NCI-H2196 treated with DMSO at 0.1 percent for 48 hours (cell line): ENCODE results near the gene NFATC2.

Experiments
- DNase-seq: peaks from one replicate; lab custom pipeline; 2025; ENCODE audit not compliant: unreplicated experiment; lab: John Stamatoyannopoulos, UW

The NFATC2 gene

DNA sequence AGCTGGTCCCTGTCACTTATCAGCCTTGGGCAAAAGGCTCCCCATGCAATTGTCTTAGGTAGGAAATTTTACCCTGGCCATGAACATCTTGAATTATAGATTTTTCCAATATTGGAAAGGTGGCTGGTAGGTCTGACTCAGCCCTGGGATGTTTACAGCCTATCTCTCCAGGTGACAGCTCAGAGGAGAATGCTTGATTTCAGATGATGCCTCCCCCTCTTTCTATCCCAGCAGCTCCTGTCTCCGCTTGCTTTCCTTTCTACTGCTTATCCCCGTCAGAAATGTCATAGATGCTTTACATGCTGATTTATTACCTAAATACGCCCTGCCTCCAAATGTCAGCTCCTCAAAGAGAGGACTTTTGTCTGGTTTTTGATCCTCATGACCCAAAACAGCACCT lies 109.6 kb downstream of the NFATC2 start:
- no peak for DNase-seq

GRCh38 chr20:51432251-51432784 lies 110.2 kb downstream of the NFATC2 start:
- no peak for DNase-seq

GRCh38 chr20:51431321-51431720 lies 111.2 kb downstream of the NFATC2 start:
- DNase-seq: no peak

DNA sequence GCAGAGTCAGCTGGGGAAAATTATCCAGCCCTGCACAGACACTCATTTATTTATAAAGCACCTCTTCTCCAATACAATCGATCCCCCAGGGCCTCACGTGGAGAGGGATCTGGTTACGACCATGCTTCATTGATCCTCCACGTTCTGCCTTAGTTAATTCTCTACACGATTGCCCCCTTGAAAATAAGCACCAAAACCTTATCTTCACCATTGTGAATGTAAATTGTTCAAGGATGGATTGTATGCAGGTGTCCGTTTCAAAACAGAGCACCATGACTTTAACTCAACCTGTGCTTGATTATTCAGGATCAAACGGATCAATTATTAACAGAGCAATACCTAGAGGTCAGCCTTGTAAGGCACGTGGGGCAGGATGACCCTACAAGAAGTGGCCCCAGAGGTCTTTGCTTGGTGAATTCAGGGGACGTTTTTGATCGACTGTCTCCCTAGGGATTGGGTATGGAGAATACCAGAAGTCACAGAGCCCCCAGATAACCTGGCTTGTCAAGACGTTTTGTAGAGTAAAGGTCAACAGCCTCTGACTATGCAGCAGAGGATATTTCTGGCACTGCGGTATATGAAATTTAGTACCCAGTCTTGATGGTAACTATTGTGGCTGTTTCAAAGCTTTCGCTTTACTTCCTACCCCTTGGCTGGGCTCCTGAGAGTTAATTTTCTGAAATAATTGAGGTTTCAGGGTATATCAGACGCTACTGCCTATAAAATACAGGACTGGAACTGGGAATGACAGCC lies 112.1 kb downstream of the NFATC2 start:
- no peak for DNase-seq

DNA sequence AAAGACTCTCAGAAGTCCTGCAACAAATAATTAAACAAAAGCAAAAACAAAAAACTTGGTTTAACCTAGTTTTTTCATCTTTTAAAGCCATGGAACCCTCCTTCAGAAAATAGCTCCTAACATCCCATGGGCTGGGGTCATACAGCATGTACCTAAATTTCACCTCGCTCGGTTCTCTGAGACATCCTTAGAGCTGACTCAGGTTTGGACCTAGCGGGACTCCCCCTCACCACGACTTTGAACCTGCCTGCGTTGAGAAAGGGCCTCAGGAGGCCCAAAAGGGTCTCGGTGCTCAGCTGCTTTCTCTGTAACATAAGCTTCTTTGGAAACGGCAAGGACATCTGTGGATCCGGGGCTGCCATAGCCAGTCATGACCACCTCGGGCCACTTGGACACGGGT lies 112.8 kb downstream of the NFATC2 start:
- no peak for DNase-seq

- DNase-seq: no peak
Measured at GRCh38 chr20:51429144-51429482, 113.4 kb downstream of the NFATC2 start.

DNA sequence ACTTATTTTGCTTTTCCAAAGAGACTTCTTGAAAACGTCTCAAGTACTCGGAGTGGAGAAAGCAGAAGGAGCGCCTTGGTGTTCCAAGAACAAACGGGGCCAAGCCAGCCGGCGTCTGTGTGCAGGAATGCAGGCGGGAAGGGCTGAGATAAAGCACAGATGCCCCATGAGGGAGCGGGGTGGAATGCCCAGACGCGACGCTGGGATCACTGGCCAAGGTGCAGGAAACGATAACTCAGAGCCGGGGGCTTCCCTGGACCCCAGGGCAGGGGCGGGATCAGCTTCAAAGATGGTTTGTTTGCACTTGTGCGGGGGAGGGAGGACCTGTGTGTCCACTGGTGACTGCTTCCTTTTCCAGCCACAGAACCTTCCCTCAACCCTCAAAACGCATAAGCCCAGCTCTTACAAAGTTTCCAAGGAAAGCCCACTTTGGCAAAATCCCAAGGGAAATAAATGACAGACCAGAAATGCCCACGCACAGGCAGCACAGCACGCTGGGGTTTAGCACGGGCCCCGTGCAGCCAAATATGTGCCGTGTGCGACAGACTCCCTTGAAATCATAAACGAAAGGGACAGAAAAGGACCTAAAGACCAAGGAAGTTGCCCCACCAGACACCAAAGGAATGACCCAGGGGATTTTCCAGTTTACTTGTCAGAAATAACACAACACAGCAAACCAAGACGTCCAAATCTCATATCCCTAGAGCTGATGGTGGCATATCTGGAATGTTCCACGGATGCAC lies 113.9 kb downstream of the NFATC2 start:
- DNase-seq: no peak

DNA sequence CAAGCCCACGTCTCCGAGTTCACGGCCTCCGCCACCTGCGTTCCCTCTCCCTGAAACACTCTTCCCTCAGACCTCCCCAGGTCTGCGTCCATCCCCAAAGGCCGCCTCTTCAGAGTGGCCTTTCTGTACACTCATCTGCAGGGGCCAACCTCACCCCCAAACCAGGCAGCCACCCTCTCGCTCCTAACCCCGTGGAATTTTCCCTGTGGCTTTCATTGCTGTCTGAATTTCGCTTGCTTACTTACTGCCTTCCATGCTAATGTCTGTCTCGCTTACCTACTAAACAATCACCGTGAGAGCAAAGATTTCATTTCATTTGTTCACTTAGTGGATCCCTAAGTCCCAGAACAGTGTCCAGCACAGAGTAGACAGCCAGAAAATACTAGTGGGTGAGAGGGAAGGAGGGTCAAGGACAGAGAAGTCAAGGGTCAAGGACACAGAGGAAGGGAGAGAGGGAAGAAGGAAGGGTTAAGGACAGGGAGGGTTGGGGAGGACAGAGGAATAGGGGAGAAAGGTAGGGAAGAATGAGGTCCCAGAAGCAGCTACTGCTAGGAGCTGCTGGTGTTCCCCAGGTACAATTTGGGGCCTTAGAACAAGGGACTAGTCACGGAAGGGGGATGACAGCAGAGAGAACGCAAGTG lies 114.7 kb downstream of the NFATC2 start:
- DNase-seq: no peak

GRCh38 chr20:51426718-51427650 lies 115.5 kb downstream of the NFATC2 start:
- DNase-seq: no peak

DNA sequence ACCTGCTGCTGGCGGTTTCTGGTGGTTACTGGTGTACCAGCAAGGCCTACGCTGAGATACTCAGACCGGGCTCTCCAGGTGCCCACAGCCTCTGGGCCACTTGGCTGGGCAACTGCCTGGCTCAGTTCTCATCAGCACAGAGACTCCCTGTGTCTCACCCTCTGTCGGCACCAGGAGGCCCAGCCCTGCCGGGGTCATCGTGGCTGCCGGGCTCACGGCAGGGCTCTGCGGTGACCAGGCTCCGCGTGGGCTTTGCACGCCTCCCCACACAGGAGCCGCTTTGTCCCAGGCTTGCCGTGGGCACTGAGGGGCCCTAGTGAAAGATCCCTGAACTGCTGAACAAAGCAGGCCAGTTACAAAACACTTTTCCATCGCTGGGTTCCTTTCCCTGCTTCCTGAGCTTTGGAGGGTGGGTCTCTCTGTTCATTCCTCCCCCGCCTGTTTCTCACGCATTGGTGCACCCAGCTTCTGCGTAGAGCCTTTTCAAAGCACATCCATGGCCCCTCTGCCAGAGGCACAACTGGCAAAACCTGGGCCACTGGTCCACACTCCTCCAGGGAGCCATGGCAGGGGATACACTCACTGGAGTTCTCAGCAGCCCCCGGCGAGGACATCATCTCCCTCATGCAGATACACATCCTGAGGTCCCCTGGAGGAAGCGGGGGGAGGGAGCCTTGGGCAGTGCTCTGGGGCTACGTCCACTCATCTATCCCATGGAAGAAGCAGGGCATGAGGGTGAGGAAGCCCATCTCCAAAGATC lies 117.0 kb downstream of the NFATC2 start:
- DNase-seq: no peak

DNA sequence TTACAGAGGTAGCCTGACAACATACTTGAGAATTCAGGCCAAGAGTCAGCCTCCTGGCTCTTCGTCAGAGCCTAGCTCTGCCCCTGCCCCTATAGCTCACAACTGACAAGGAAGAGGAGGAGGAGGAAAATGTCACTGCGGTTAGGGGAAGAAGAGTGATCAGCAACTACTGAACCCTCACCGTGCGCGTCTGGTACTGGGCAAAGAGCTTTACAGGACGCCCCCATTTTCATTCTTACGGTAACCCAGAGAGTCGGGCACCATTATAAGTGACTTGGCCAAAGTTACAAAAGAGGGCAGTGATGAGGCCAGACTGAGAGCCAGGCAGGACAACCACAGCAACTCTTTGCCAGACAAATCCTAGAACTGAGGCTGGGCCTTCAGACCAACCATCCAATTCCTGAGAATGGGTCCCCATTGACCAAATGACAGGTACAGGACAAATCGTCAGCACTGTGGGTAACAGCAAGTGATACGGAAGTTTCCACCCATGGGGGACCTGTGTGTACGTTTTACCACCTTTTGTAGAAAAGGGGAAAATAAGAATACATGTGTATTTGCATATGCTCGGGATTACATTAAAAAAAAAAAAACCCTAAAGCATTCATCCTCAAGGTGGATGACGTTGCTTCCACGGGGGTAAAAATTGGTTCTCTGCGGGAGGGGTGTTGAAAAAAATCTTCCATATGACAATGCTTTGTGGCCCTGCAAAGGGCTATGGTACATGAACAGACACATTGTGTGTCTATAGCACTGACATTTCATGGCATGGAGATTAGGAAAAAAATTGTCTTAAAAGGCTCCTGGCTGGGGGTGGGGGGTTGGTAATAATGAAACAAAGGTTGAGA lies 118.0 kb downstream of the NFATC2 start:
- DNase-seq: no peak

DNA sequence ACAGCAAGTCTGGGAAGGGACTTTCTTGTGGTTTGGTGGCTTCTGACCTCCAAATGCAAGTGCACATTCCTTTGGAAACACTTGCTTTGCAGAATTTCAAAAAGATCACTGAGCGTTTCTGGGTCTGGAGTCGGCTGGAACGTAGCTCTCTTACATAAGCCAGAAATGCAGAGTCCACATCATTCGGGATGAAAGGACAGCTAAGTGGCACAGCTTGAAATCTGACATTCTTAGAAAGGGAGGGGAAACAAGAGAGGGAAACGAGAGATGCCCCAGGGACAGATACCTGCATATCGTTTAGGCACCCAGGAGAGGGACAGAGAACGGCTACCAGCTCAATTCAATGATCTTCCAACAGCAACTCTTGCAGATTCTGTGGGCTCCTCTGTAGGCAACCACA lies 118.7 kb downstream of the NFATC2 start:
- DNase-seq: no peak

DNA sequence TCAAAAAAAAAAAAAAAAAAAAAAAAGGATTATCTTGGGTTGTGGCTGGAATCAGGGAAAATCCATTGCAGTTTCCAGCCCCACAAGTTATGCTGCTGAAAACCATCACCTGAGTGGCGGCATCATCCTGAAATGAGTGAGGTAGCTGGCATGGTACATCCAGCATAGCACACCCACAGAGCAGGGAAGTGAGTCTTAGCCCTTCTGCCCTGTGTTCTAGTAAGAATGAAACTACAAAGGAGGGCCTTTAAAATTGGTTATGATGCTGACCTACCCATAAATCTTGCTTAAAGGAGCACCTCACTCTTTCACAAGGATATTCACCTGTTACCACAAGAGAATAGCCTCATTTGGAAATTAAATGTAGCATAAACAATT lies 119.2 kb downstream of the NFATC2 start:
- DNase-seq: no peak

GRCh38 chr20:51422514-51423289 lies 119.8 kb downstream of the NFATC2 start:
- DNase-seq: no peak

DNA sequence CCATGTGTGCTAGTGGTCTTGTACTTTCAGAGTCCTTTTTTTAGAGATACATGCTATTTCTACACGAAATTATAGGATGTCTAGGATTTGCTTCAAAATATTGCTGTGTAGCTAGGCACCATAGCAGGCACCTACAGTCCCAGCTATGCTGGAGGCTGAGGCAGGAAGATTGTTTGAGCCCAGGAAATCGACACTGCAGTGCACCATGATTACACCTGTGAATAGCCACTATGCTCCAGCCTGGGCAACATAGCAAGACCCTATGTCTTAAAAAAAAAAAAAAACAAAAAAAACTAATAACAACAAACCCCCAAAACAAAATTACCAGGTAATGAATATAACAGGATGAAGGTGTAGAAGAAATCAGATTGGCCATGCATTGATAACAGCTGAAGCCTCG lies 121.7 kb downstream of the NFATC2 start:
- DNase-seq: no peak

DNA sequence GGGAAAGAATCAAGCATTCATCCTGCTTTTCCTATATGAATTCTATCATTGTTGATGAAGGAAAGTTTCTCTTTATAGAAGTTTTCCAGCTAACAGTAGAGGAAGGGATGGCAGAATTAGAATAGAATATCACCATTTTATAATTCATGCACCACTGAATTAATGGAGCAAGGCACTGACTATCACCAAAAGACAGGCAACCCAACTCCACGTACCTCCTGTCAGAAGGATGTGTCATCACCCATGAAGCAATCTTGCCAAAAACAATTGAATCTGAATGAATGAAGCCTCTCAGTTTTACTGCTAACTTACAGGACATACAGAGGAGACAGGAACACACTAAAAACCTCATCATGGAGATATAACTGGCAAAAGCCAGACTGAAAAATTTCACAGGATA lies 122.4 kb downstream of the NFATC2 start:
- no peak for DNase-seq

GRCh38 chr20:51419646-51420045 lies 122.9 kb downstream of the NFATC2 start:
- DNase-seq: no peak

- no peak for DNase-seq
Measured at GRCh38 chr20:51419231-51419630, 123.3 kb downstream of the NFATC2 start.

- no peak for DNase-seq
Measured at GRCh38 chr20:51418137-51418529, 124.4 kb downstream of the NFATC2 start.
